B cell (primary cell): Measurements from ENCODE around the gene HYI. TPM values are rescaled to one million over a fixed set of nuclear protein-coding genes. Genes with fewer than 3 reads are reported as not detected.
A peak's percentile ranks its signal among the peaks of the same experiment; 100 is the strongest.

Experiments
- ATAC-seq: fragments of 200-7000 bp; cut with Tn5 transposase; one replicate; pipeline ENCODE4 v1.10.0; 2021; ENCODE audit warnings: low read depth, mild to moderate bottlenecking, moderate number of reproducible peaks, moderate library complexity
- CTCF ChIA-PET: fragments of 350-600 bp; sonication (Branson Sonifier 250); formaldehyde crosslinking; loops from one replicate; lab custom pipeline; 2021; ENCODE audit warnings: antibody characterized with exemption, inconsistent platforms; lab: Charles Lee
- POLR2A ChIA-PET: fragments of 350-600 bp; sonication (Branson Sonifier 250); formaldehyde crosslinking; loops from one replicate; lab custom pipeline; 2021; ENCODE audit warnings: antibody characterized with exemption; lab: Charles Lee
- DNase-seq: peaks from one replicate; pipeline ENCODE4 v3.0.0; 2013
- H2AFZ ChIP-seq: 2 replicates; pipeline ENCODE4 v1.6.1; 2012; ENCODE audit warnings: mild to moderate bottlenecking, low read depth, low read length; ENCODE audit not compliant: insufficient read depth, poor library complexity, severe bottlenecking
- H3K27ac ChIP-seq, 2 donors: 1 replicate in 1 of 2; 2 replicates in 1 of 2; pipeline ENCODE4 v1.5.1; 2012 to 2013; ENCODE audit warnings: low read length in 2 of 2, mild to moderate bottlenecking in 2 of 2, moderate library complexity in 1 of 2
- H3K27me3 ChIP-seq, 4 experiments: fragments of 200-600 bp in 1 of 4; sonication (generic) in 1 of 4; replicated peaks in 1 of 4; 1 replicate in 2 of 4; 2 replicates in 2 of 4; pipeline versions ENCODE4 v1.6.1 to v1.7.0; 2013 to 2016; ENCODE audit warnings: low read length in 3 of 4, mild to moderate bottlenecking in 2 of 4, mixed read lengths in 1 of 4, moderate library complexity in 1 of 4; ENCODE audit not compliant: insufficient read depth in 4 of 4, control insufficient read depth in 3 of 4; ENCODE audit errors: control extremely low read depth in 1 of 4
- H3K36me3 ChIP-seq, 2 experiments: replicated peaks in 1 of 2; 1 replicate in 1 of 2; 2 replicates in 1 of 2; pipeline versions ENCODE4 v1.6.1 to v1.7.1; 2013; ENCODE audit warnings: low read length in 1 of 2; ENCODE audit not compliant: insufficient read depth in 2 of 2, control insufficient read depth in 1 of 2; ENCODE audit errors: control extremely low read depth in 1 of 2, extremely low read depth in 1 of 2
- H3K4me1 ChIP-seq, 2 donors: fragments of 200-600 bp in 1 of 2; sonication (generic) in 1 of 2; 1 replicate in 1 of 2; 2 replicates in 1 of 2; pipeline versions ENCODE4 v1.5.1 to v1.6.1; 2013 to 2017; ENCODE audit warnings: low read length in 2 of 2; ENCODE audit not compliant: control insufficient read depth in 2 of 2, insufficient read depth in 2 of 2
- H3K4me2 ChIP-seq: replicated peaks from 2 replicates; pipeline ENCODE3; 2012; ENCODE audit warnings: mild to moderate bottlenecking, low read depth, low read length; ENCODE audit not compliant: poor library complexity, severe bottlenecking
- H3K4me3 ChIP-seq, 5 experiments: fragments of 200-600 bp in 1 of 5; sonication (generic) in 1 of 5; 1 replicate in 3 of 5; 2 replicates in 2 of 5; pipeline versions ENCODE4 v1.5.1 to v1.7.0; 2011 to 2016; ENCODE audit warnings: low read length in 4 of 5, mild to moderate bottlenecking in 4 of 5, low read depth in 2 of 5, control low read depth in 1 of 5, moderate library complexity in 1 of 5; ENCODE audit not compliant: insufficient read depth in 1 of 5; ENCODE audit errors: control extremely low read depth in 1 of 5, extremely low read depth in 1 of 5
- H3K79me2 ChIP-seq: fragments of 200-600 bp; sonication (generic); one replicate; pipeline ENCODE4 v1.6.0; 2016; ENCODE audit warnings: low read length; ENCODE audit not compliant: control insufficient read depth, insufficient read depth
- H3K9ac ChIP-seq: fragments of 200-600 bp; sonication (generic); 2 replicates; pipeline ENCODE4 v1.6.1; 2017; ENCODE audit warnings: mild to moderate bottlenecking, low read length, moderate library complexity
- H3K9me3 ChIP-seq, 3 donors: one replicate each; pipeline versions ENCODE4 v1.6.1 to v1.7.1; 2013; ENCODE audit warnings: low read length in 2 of 3; ENCODE audit not compliant: control insufficient read depth in 2 of 3, insufficient read depth in 1 of 3; ENCODE audit errors: control extremely low read depth in 1 of 3
- H4K20me1 ChIP-seq: 2 replicates; pipeline ENCODE4 v1.6.0; 2012; ENCODE audit warnings: mild to moderate bottlenecking, low read length; ENCODE audit not compliant: insufficient read depth, control insufficient read depth, poor library complexity, severe bottlenecking
- H3K27ac Mint-ChIP-seq: one replicate; pipeline ENCODE4 v1.8.0; 2021; ENCODE audit warnings: mixed read lengths
- H3K27me3 Mint-ChIP-seq: one replicate; pipeline ENCODE4 v1.8.0; 2021; ENCODE audit warnings: mixed read lengths
- H3K4me1 Mint-ChIP-seq: one replicate; pipeline ENCODE4 v1.8.0; 2021; ENCODE audit warnings: mixed read lengths
- H3K4me3 Mint-ChIP-seq: one replicate; pipeline ENCODE4 v1.8.0; 2021; ENCODE audit warnings: mixed read lengths
- H3K9me3 Mint-ChIP-seq: one replicate; pipeline ENCODE4 v1.8.0; 2022; ENCODE audit warnings: mixed read lengths; ENCODE audit not compliant: insufficient read depth
- EZH2 ChIP-seq: IDR thresholded peaks from 2 replicates; pipeline ENCODE4 v1.6.1; 2012; ENCODE audit warnings: borderline replicate concordance, low read depth, mild to moderate bottlenecking, moderate library complexity, low read length; ENCODE audit not compliant: insufficient read depth, poor library complexity, severe bottlenecking
- WGBS: methylation state at CpG from one replicate; pipeline ENCODE4 v1.1.5; 2013; ENCODE audit warnings: missing lambda C conversion rate; ENCODE audit not compliant: insufficient coverage; 5-methylcytosine and 5-hydroxymethylcytosine counted together
- intact Hi-C: fragments of 100-400 bp; cut with micrococcal nuclease; formaldehyde crosslinking; loops from one replicate; pipeline ENCODE4 v1.10.0; 2022
- polyA plus RNA-seq: library from polyadenylated mRNA; depleted of rRNA; stranded (reverse); fragments of >200 nt; gene quantifications from 2 replicates; pipeline ENCODE4 v1.2.3, GENCODE V29; 2012
- total RNA-seq, 2 donors: library from RNA; stranded (reverse); fragments of 120-200 nt in 1 of 2; gene quantifications; 1 replicate in 1 of 2; 2 replicates in 1 of 2; pipeline versions ENCODE4 v1.2.3 to v1.2.4, GENCODE V29; 2013 to 2022
- TF ChIP-seq, protein P1 (sequence below): fragments of 200-600 bp; IDR thresholded peaks from one replicate; pipeline ENCODE4 v1.8.0; 2022; ENCODE audit warnings: antibody characterized with exemption, mild to moderate bottlenecking

Gene HYI
- total and polyA plus RNA-seq, 2 donors (not counting 1 experiment from before 2014, with no cell fraction given), result 21.0 to 26.5 TPM

DNA sequence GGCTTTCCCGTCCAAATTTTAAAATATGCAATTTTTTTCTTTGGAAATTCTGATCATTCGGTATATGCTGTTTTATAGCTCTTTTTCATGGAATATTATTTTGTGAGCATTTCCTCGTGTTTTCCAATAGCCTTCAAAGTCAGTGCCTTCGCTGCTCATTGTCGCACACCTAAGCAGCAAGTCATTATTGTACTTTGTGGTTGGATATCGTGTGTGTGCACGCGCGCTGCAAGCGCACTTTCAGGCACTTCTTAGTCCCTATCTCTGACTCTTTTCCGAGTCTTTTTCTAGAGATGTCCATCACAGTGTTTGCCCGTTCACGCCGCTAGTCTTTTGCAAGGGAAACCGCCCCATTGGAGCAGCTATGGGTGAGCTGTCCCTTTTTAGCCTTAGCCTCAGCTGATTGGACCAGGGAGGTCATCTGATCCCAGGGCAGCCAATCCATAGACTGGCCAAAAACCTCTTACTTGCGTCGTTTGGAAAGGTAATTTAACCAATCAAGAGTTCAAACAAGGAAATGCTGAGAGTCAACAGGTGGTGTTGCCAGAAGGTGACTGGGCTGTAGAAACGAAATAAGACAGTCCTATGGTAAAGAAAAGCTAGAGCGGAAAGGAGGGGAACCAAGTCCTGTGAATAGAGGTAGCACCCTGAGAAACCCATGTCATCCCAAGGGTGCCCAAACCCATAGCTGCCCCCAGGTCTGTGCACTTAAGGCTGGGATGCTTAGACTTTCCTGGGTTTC, 710 bp upstream of the HYI start:
- Histone ChIP-seq H3K79me2 (no peaks in the 10 kb centered on the region), H3K9me3 (no peaks in the 10 kb centered on the region), H4K20me1 (no peaks in the 10 kb centered on the region), H3K4me1 (peaks cover 8 to 9% of the 10 kb centered on the region in 2 donors), H3K4me2 (peak overlapping the region; percentile 85), H3K27ac (no peak overlapping the region), H3K27me3 (peaks cover 0 to 12% (median 9%) of the 10 kb centered on the region in 4 experiments), H3K4me3 (peak overlapping the region; percentile 54 to 83 (median 72)), H3K36me3 (peaks cover 0 to 13% of the 10 kb centered on the region in 2 experiments), H3K9ac (peak overlapping the region; percentile 72), H2AFZ (peak overlapping the region; percentile 78)
- H3K27me3 Mint-ChIP-seq, result peaks cover 21% of the 10 kb centered on the region
- DNase-seq, result peak; percentile 72
- H3K4me1 Mint-ChIP-seq, result peaks cover 21% of the 10 kb centered on the region
- peak; percentile 76 for ATAC-seq
- ChIA-PET POLR2A (interaction anchor here (0.9 to 1.2 kb wide), 3 partner anchors 86 to 215 kb away, joined by 3 to 4 read pairs (median 3); partner anchors contain the start of gene KDM4A), CTCF (interaction anchor here (0.7 to 1.9 kb wide), 3 partner anchors 75 to 480 kb away, joined by 3 to 5 read pairs (median 3); partner anchors contain the start of gene ARTN)
- 12% methylated on average over 16 of the region's 19 CpGs for WGBS
- H3K27ac Mint-ChIP-seq, result peak overlapping the region; percentile 92
- TF ChIP-seq, protein P1, sequence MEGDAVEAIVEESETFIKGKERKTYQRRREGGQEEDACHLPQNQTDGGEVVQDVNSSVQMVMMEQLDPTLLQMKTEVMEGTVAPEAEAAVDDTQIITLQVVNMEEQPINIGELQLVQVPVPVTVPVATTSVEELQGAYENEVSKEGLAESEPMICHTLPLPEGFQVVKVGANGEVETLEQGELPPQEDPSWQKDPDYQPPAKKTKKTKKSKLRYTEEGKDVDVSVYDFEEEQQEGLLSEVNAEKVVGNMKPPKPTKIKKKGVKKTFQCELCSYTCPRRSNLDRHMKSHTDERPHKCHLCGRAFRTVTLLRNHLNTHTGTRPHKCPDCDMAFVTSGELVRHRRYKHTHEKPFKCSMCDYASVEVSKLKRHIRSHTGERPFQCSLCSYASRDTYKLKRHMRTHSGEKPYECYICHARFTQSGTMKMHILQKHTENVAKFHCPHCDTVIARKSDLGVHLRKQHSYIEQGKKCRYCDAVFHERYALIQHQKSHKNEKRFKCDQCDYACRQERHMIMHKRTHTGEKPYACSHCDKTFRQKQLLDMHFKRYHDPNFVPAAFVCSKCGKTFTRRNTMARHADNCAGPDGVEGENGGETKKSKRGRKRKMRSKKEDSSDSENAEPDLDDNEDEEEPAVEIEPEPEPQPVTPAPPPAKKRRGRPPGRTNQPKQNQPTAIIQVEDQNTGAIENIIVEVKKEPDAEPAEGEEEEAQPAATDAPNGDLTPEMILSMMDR, result no peak
- TF ChIP-seq EZH2, result no peak
- peak overlapping the region; percentile 97 for H3K4me3 Mint-ChIP-seq
- intact Hi-C loops, result loop anchor here (1.0 to 2.0 kb wide), 2 partner anchors 86 to 96 kb away; partner anchors contain the start of genes CDC20 and ELOVL1
- no peaks in the 10 kb centered on the region for H3K9me3 Mint-ChIP-seq
